Measurements from ENCODE around the gene OCA2. TPM values are rescaled to one million over a fixed set of nuclear protein-coding genes. Genes with fewer than 3 reads are reported as not detected.
"Not testable (repeated sequence)": the region's sequence is repeated elsewhere in the genome, so short reads cannot be mapped to it uniquely, and the experiment has no call there.

Gene OCA2
- total RNA-seq, 4 donors from 2014 or later: 0.19 to 1.1 TPM; not detected in 2

GRCh38 chr15:27850981-27851857 lies 247.9 kb downstream of the OCA2 start:
- DNase-seq (ENCODE audit: low spot score): no peak
- ATAC-seq (ENCODE audit: low FRiP score): no peak
- TF ChIP-seq, protein P1, sequence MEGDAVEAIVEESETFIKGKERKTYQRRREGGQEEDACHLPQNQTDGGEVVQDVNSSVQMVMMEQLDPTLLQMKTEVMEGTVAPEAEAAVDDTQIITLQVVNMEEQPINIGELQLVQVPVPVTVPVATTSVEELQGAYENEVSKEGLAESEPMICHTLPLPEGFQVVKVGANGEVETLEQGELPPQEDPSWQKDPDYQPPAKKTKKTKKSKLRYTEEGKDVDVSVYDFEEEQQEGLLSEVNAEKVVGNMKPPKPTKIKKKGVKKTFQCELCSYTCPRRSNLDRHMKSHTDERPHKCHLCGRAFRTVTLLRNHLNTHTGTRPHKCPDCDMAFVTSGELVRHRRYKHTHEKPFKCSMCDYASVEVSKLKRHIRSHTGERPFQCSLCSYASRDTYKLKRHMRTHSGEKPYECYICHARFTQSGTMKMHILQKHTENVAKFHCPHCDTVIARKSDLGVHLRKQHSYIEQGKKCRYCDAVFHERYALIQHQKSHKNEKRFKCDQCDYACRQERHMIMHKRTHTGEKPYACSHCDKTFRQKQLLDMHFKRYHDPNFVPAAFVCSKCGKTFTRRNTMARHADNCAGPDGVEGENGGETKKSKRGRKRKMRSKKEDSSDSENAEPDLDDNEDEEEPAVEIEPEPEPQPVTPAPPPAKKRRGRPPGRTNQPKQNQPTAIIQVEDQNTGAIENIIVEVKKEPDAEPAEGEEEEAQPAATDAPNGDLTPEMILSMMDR (IDR thresholded peaks at IDR 0.05): no peak

DNA sequence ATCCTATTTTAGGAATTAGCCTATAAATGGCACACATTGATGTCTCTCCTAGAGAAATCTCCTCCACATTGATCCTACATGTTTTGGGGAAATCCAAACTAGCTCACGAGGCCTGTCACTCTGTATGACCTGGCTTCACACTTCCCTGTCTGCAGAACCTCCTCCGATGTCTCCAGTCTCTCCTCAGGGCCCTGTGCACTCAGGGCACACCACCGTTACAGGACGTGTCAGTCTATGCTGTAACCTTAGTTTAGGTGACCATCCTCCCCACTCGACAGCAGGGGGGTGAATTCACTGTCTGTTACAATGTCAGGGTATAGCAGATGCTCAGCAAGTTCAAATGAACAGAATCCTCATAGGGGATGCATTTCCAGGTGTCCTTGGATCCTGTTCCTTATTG lies 249.1 kb downstream of the OCA2 start:
- no peak for DNase-seq (ENCODE audit: low spot score)
- ATAC-seq (ENCODE audit: low FRiP score): no peak
- TF ChIP-seq, protein P1 (IDR thresholded peaks at IDR 0.05): no peak

- ATAC-seq (ENCODE audit: low FRiP score); DNase-seq (ENCODE audit: low spot score): not testable (repeated sequence)
Measured at GRCh38 chr15:27848936-27849335, 250.2 kb downstream of the OCA2 start.

DNA sequence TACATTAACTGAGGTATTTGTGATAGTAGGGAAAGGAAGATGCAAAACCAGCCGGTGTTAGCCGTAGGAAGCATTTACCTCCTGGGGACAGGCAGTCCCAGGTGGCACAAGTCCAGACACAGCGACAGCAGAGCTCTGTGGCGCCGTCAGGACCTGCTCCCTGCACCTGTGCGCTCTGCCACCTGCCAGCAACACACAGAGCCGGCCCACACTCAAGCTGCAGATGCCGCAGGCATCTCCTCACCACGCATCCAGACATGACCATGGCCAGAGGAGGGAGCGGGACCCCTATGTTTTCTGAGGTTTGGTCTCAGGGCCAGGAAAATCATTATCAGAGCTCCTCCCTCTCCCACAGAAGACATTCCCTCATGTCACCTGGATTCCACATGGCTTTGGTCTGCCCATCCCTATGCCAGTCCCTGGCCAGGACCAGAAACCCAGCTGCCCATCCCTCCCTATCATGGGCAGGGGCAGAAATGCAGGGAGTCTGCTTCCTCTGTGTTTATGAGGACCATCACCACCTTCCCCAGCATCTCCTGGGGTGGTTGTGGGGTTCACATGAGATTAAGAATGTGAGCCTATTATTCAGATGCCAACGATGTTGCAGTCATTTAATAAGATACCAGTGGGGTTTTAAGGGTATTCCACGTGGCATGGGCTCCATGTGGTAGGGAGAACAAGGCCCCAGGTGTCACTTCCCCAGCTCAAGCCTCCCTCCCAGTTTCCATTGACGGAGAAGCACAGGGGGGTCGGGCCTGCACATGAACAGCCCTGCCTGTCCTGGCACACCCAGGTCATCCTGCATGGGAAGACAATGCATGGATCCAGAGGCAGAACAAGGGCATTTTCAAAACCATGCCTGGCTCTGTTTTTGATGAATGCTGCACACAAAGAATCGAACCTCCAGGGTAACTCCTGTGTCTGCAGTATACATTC lies 251.1 kb downstream of the OCA2 start:
- DNase-seq (ENCODE audit: low spot score) (no peak), ATAC-seq (ENCODE audit: low FRiP score) (no peak)
- TF ChIP-seq, protein P1 (IDR thresholded peaks at IDR 0.05): no peak

- TF ChIP-seq, protein P1 (IDR thresholded peaks at IDR 0.05): no peak
- ATAC-seq (ENCODE audit: low FRiP score) (no peak), DNase-seq (ENCODE audit: low spot score) (no peak)
Measured at GRCh38 chr15:27846722-27847395, 252.3 kb downstream of the OCA2 start.

- DNase-seq (ENCODE audit: low spot score) (no peak), ATAC-seq (ENCODE audit: low FRiP score) (no peak)
- TF ChIP-seq, protein P1 (IDR thresholded peaks at IDR 0.05): no peak
Measured at GRCh38 chr15:27845535-27846369, 253.4 kb downstream of the OCA2 start.

Measured in omental fat pad (tissue), 4 donors.